Hematopoietic multipotent progenitor cell treated with erythropoietin and hydrocortisone succinate and interleukin-3 and kit ligand, for 8 days (in vitro differentiated cells): ENCODE results near the gene CEACAM4.
"Not testable (repeated sequence)": the region's sequence is repeated elsewhere in the genome, so short reads cannot be mapped to it uniquely, and the experiment has no call there.

Source experiments
- DNase-seq: peaks from one replicate; pipeline ENCODE4 v3.0.0-alpha.2; 2015

CEACAM4 gene

GRCh38 chr19:41582577-41583182, 44.2 kb downstream of the CEACAM4 start:
- not testable (repeated sequence) for DNase-seq

DNA sequence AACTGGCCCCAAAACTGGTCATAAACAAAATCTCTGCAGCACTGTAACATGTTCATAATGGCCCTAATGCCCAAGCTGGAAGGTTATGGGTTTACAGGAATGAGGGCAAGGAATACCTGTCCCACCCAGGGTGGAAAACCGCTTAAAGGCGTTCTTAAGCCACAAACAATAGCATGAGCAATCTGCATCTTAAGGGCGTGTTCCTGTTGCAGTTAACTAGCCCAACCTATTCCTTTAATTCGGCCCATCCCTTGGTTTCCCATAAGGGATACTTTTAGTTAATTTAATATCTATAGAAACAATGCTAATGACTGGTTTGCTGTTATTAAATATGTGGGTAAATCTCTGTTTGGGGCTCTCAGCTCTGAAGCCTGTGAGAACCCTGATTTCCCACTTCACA, 45.8 kb downstream of the CEACAM4 start:
- not testable (repeated sequence) for DNase-seq

DNA sequence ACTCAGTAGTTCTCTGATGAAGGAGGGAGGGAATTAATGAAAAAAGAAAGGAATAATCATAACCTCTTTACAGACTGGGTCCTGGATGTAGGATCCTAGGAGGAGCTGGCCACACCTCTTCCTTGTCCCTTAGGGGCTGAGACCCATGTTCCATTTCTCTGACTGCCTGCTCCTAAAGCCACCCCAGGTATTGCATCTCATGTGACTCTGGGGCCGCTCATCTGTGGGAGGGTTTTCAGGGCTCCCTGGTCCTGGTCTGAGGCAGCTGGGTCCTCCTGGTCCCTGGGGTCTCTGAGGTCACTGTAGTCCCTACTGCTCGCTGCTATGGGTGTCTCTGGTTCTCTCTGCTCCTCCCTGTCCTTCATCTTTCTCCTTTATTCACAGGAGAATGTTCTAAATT, 48.0 kb downstream of the CEACAM4 start:
- DNase-seq, result no peak

GRCh38 chr19:41577833-41578232, 49.0 kb downstream of the CEACAM4 start:
- no peak for DNase-seq

DNA sequence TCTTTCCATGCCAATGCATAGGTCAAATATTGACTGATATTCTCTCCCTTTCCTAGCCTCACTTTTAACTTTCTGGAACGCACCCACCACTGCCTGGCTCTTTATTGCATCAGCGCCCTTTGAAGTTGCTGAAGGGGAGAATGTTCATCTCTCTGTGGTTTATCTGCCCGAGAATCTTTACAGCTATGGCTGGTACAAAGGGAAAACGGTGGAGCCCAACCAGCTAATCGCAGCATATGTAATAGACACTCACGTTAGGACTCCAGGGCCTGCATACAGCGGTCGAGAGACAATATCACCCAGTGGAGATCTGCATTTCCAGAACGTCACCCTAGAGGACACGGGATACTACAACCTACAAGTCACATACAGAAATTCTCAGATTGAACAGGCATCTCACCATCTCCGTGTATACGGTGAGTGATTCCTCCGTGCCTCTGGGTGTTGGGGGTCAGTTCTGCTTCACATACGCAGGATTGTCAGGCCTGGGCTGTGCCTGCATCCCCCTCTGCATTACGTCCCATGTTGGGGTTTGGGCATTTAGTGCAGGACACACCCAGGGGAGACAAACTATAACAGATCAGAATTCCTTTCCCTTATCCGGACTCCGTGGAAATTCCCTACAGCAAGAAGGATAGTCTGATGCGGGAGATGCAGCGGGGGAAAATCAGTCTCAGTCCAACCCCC, 49.6 kb downstream of the CEACAM4 start:
- no peak for DNase-seq

DNA sequence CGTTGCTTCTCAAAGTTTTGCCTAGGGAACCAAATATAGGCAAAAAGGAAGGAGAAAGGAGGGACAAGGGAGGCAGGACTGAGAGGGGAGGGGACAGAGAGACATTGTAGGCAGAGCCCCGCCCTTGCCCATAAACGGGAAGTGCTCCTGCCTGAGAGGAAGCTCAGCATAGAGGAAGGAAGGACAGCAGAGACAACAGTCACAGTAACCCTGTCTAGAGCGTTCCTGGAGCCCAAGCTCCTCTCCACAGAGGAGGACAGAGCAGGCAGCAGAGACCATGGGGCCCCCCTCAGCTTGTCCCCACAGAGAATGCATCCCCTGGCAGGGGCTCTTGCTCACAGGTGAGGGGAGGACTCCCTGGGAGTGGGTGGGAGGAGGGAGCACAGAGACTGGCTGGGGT, 50.9 kb downstream of the CEACAM4 start, which contains the start of gene CEACAM21:
TSS of gene CEACAM21 (plus strand) at position 169 of the 400 bp plus-strand sequence. CDS start at position 278, 109 bp downstream.
- DNase-seq, result peak; percentile 42

- peak; percentile 79 for DNase-seq
These were observed 56.2 kb downstream of the CEACAM4 start for GRCh38 chr19:41570639-41571112.

GRCh38 chr19:41570179-41570578, 56.7 kb downstream of the CEACAM4 start:
- DNase-seq, result no peak

GRCh38 chr19:41569481-41570150, 57.3 kb downstream of the CEACAM4 start:
- DNase-seq, result no peak
